GM21786 (cell line): ENCODE results near the gene TXNDC2.
"Not testable (repeated sequence)": the region's sequence is repeated elsewhere in the genome, so short reads cannot be mapped to it uniquely, and the experiment has no call there.

Experiments
- ATAC-seq: cut with Tn5 transposase; IDR thresholded peaks from one replicate; pipeline ENCODE4 v1.9.1; 2021; ENCODE audit not compliant: unreplicated experiment

Gene TXNDC2

DNA sequence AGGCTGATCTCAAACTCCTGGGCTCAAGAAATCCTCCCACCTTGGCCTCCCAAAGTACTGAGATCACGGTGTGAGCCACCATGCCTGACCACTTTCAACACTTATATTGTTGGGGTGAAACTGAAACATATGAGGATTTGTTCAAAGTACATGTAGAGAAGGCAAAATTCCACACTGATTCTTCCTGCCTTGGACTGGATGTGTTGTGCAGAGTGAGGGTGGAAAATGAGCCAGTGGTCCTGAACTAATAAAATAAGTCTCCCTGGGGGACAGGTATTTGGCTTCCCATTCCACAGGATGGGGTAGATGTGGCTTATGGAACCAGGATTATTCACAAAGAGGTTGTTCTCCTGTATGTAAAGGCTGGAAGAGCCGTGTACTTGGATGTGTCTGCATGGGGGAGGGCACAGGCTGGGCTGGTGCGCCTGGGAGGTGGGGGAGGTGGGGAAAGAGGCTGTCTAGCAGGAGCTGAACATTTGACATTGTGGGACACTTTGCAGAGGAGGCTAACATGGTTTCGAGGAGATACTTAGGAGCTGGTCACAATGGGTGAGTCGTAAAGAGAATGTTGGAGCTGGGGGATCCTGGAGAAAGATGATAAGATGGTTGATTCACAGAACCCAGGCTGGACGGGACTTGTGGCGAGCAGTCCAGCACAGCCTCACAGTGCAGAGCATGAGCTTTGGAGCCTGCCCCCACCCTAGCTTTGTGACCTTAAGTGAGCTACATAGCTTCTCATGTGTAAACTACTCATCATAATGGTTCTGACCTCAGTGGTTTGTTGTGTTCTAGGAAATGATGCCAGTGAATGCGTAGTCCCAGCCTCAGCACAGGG is at the start of gene TXNDC2:
Gene TXNDC2, plus strand, starts transcription at position 804 of the 835 bp plus-strand sequence. CDS start 708 bp downstream, outside the sequence.
- ATAC-seq: no peak

DNA sequence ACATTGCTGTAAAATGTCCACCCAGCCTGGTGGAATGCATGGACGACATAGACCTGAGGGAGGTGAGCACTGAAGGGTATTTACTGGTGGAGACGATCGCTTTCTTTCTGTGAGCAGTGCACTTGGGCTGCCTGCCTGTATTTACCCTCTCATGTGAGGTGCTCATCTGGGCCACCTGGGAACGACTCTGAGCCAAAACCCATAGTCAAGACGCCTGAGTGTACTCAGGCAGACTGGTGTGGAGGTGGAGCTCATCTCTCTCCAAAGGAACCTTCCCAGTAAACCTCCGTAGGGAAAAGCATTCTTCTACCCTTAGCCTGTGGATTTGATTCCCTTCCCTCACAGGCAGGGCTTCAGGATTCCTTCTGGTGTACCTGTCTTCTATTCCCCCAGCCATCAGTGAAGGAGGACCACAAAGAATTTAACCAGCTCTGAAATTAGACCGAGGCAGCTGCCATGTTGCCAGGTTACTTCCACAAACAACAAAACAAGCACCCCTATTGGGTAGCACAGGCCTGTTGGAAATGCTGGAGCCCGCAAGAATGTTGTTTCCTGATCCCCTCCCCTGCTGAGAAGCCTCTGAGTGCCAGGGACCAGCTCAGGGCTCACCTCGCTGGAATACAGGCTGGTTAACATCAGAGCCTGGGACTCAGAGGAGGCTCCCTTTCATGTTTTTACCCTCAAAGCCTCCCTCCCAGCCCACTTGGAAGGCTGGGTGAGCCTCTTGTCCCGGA is 47.5 kb upstream of the TXNDC2 start:
- no peak for ATAC-seq

DNA sequence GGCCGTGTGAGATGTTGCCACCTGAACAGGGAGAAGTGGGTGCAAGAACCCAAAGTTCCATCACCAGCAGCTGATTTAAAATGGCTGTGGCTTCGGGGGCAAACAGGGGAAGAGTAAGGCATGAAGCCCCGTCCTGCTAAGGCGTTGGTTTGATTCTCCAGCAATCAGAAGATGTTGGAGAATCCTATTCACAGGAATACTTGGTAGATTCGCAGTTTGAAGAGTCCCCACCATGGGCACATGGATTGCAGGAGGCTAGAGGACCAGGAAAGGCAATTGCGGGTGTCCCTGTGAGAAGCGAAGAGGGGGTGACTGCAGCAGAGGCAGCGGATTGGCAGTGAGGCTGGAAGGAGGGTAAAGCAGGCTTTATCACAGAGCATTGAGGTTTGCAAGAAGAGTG is 46.6 kb upstream of the TXNDC2 start:
- no peak for ATAC-seq

DNA sequence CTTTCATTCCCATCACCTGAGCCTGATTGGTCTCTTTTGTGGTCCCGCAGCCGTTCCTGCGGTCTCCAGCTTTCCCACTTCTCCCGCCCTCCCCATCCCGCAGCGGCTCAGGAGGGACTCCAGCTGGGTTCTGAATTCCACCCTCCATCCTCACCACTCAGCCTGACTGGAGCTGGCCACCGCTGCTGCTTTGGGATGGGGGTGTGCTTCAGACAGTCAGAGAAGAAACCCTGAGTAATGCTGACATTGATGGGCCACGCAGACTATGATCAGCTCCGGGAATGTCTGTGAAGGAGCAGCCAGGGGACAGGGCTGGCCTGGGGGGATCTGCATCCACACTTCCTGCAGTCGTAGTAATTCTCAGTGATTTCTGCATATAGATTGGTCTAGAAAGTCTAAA is 45.9 kb upstream of the TXNDC2 start:
- no peak for ATAC-seq

DNA sequence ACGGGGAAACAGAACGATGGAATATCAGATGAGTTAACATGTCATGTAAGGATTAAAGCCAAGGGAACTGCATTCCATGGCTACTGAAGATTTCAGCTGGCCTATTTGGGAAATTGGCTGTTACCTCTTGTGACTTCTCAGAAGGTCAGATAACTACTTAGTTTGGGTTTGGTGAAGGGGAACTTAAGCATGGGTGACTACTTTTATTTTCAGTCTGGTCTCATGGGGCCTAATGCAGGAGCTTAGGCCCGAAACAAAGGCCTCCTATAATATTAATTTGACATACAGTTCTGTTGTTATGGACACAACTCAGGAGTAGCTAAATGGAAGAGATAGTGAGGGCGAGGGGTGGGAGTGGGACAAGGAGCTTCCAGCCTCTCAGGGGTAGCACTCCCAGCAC is 44.0 kb upstream of the TXNDC2 start:
- ATAC-seq: no peak

DNA sequence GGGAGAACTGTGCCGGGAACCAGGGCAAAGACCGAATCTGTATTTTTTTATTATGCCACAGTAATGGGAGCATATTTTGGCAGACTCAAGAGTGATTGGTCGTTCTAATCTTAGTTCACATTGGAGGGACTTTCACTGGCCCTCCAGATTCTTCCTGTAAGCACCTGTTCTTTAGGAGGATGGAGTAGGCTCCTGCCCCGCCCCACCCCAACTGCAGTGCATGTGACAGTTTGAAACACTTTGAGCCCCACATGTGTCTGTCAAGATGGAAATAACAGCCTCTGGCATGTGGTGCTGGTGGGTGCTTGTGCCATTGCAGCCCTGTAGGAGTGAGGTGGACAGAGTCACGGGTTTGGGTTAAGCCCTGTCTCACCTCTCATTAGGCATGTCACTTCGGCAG is 43.3 kb upstream of the TXNDC2 start:
- ATAC-seq: no peak

DNA sequence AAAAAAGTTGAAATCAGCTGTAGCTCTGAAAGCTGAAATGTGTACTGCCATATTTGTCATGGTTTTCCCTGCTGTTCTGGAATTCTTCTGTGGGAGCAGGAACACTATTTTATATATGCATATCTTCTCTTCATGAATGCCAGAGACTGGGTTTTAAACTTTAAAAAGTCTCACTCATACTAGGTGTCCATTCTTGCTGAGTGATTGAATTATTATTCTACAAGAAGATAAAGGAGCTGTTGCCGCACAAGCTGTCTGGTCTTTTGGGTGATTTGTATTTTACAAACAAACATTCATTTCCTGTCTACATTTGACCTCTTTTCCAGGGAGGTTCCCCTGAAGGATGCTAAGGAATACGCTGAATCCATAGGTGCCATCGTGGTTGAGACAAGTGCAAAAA is 40.5 kb upstream of the TXNDC2 start:
- no peak for ATAC-seq

DNA sequence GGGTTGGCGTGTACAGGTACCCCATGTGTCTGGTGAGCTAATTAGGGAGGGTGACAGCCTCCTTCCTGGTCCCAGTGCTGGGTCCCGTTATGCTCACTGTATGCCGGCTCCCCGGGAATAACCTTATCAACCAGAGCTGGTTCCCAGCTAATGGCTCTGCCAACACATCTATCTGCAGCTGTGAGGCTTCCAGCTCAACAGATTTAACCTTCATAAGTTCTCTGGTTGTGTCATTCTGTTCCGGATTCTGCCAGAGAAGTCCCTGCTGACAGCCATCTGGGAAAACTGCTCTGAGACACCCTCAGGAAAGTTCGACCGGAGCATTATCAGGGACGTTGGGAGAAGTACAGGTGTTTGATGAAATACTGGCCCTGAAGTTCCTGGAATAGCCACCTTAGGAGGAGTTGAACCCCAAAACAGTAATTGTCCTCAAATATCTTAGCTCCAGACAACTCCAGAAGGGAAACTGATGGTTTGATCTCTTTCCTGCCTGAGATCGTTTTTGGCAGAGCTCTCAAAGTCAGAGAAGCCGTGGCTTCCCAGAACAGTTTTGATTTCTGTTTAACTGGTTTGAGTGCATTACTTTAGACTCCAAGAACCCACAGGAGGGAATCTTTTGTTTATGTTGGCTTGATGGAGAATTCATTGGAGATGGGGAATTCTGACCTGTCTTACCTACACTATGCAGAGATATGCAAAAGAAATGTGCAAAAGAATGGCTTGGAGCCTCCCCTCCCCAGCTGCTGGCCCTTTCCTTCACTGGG is 39.4 kb upstream of the TXNDC2 start:
- ATAC-seq: no peak

DNA sequence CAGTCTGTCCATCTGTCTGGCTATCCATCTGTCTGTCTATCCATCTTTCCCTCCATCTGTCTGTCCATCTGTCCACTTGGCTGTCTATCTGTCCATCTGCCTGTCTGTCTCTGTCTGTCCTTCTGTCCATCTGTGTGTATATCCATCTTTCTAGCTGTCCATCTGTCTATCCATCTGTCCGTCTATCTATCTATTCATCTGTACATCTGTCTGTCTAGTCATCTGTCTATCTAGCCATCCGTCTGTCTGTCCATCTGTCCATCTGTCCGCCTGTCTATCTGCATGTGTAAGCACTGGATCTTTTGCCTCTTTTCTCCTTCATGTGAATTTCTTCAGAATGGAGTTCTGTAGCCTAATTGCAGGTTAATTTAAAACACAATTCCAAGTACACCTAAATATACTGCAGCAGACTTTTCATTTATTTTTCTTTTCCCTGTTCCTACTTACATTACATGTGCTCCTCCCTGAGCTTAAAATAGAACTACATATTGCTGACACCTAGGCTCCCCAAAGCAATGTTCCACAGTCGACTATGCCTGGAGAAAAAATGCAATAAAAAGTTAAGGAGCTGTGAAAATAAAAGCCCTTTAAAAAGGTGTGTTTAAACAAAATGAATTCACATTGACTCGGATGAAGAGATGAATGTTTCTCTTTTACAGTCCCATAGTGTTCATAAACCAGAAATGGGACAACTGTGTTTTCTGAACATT is 37.4 kb upstream of the TXNDC2 start:
- ATAC-seq: no peak

DNA sequence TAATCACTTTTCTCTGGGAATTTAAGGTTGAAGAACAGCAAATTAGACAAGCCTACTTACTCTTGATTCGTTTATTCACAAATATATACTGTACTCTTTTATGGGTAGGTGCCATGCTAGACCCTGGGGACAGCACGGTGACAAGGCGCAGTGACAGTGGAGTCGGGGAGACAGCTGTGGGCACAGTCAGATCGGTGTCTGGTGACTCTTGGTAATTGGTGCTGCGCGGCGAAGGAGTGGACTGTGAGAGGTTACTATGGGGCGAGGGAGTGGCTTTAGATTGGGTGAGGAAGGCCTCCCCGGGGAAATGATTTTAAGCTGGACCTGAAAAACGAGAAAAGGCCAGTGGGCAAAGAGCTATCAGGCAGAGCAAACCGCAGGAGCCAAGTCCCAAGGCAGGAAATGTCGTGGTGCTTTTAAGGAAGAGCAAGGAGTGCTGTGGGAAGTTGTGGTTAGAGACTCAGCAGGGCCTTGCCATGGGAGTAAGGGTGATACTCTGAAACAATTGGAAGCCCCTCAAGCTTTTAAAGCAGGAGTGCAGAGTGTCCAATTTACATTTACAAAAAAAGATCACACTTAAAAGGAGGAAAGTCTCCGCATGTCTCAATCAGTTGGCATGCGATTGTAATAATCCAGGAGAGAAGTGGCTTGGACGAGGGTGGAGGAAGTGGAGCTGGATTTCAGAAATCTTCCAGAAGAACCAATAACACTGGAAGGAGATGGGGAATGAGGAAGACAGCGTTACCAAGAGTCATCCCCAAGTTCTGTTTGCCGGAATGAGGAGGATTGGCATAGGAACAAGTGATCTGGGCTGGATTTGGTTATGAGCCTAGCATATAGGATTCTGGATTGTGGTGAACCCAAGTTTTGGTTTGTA is 36.1 kb upstream of the TXNDC2 start:
- ATAC-seq: no peak

DNA sequence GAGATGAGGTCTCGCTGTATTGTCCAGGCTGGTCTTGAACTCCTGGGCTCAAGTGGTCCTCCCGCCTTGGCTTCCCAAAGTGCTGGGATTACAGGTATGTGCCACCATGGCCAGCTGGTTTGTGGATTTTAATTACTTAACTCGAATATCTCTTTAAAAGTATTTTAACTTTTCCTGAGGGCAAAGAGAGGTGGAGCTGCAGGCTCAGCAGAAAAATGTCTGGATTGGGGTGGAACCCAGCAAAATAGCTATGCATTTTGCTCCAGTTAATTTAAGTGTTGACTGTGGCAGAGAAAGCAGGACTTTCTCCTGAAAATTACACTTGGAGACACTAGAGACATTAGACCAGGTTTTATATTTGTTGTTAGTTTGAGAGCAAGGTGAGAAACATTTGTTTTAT is 35.5 kb upstream of the TXNDC2 start:
- no peak for ATAC-seq

DNA sequence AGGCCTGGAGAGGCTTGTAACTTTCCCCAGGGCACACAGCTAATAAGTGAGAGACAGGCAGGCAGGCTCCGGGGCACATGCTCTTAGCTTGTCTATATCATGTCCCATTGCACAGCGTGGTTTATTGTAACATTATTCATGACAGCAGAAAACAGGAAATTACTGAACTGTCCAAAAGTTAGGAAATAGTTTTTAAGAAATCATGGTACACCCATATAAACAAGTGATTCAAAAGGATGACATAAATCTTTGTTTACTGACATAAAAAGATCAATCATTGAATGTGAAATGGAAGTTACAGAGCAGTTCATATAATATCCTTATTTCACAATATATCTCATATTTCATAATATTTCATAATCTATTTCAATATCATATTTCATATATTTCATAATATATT is 34.3 kb upstream of the TXNDC2 start:
- no peak for ATAC-seq

DNA sequence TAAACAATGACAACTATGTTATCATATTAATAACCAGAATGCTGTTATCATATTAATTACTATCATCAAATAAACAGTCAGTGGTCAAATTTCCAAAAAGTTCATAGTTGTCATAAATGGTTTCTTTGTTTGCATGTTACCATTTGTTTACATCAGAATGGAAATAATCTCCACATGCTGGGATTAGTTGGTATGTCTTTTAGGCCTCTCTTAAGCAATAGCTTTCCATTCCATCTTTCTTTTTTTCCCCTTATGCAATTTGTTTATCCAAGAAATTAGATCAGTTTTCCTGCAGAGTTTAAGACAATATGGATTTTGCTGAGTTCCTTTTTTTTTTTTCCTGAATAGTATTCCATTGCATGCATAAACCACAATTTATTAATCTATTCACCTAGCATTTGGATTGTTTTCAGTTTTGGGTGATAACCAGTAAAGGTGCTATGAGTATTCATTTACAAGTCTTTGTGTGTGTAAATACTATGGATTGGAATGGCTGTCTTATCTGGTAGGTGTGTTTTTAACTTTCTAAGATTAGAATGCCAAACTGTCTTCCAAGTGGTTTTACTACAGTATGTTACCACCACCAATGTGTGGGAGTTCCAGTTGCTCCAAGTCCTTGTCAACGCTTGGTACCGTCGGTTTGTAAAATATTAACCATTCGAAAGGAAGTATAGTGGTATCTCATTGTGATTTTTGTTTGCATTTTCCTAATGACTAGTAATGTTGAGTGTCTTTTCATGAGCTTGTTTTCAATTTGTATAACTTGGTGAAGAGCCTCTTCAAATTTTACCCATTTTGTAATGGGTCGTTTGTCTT is 33.3 kb upstream of the TXNDC2 start:
- ATAC-seq: no peak

DNA sequence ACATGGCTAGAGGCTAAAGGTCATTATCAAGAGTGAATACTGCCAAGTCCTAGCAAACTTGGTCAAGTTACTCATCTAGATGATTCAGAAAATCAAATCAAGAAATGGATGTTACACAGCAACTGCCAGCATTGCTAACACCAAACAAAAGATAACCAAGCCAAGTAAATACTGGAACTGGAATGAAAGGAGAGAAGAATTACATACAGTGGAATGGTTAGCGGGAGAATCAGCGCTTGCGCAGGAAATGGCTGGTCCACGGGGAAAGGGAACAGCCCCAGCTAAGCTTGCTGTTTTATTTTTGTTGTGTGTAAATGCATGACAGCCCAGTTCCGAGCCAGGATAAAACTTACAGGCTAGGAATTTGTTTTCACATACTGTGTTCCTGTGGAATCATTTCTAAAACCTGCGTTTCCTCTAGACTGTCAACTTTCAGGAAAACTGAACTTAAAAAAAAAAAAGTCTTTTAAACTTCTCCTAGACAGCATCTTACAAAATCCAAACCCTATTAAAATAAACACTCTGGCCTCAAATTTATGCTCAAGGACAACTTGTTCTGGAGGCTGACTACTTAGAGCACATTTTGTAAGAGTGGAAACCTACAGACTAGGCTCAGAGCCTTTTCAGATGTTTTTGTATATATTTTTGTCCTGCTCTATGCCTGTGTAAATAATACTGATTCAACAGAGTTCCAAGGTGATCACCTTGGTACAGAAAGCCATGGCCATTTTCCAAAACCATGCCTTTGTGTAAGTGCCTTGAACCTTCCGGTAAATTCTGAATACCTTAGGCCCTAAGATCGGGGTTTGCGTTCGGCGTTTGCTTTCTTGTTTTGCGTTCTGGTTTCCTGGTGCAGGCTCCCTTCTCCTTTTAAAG is 30.7 kb upstream of the TXNDC2 start:
- ATAC-seq: no peak

DNA sequence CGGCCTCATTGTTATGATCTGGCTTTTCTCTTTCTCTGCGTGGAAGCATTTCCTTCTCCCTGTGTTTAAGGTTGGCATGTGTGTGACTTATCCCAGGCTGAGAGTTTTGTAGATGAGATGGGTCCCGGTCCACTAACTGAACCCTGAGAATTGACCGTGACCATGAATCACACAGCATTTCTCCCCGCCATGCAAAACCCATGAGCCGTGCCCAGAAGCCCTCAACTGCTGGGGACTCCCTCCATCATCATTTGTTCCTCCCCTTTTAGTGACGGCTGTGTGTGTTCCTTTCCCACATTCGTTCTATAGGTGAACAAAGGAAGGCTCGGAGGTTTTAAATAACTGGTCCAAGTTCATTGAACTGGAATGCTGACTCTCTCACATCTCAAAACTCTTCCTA is 30.1 kb upstream of the TXNDC2 start:
- ATAC-seq: no peak

DNA sequence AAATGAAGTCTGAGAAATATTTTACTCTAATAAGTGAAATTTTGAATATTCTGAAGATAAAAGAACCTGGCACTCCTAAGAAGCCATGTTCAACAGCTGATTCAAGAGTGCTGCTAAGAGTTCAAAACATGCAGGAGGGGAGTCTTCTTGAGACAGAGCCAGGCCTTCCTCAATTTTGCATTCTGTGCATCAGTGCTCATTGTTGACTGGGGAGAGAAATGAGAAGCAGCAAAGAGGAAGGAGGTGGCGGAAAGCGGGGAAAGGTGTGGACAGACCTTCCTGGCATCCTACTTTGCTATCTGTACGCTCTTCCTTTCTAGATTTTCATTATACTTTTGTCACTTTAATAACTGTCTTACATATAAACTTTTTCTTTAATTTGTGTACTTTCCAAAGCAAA is 29.7 kb upstream of the TXNDC2 start:
- no peak for ATAC-seq

DNA sequence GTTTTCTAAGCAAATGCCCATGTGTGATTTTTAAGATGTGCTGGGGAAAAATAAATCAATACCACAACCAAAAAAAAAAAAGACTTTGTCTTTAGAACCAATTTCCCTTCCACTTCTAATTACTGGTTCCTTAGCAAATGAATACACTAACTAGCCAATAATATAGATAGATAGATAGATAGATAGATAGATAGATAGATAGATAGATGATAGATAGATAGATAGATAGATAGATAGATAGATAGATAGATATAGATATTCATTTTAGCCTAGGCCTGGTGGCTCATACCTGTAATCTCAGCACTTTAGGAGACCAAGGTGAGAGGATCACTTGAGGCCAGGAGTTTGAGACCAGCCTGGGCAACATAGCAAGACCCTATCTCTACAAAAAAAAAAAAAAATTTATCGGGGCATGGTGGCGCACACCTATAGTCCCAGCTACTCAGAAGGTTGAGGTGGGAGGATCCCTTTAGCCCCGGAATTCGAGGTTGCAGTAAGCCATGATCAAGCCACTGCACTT is 28.2 kb upstream of the TXNDC2 start:
- ATAC-seq: not testable (repeated sequence)

DNA sequence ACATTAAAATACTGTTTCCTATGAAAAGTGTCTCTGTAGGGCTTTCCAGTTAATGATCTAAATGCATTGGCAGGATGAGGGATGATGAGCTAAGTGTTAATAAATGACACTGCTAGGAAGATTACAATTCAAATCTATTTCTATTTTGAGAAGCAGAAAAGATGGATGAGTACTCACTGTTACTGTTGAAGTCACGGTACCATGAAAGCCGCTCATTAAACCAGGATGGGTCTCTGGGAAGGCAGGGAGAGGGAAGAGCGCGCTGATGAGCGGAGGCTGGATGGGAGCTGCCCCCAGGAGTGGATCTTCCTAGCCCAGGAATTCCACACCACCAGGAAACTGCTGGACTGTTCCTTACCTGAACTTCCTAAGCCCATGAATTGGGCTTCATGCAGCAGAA is 27.1 kb upstream of the TXNDC2 start:
- ATAC-seq: no peak
